GM19324 (cell line): ENCODE results near the gene DTL.
"Not testable (repeated sequence)": the region's sequence is repeated elsewhere in the genome, so short reads cannot be mapped to it uniquely, and the experiment has no call there.

Source experiments
- ATAC-seq: cut with Tn5 transposase; IDR thresholded peaks from one replicate; pipeline ENCODE4 v1.9.1; 2021; ENCODE audit warnings: mild to moderate bottlenecking, moderate library complexity; ENCODE audit not compliant: unreplicated experiment, low FRiP score

The DTL gene

GRCh38 chr1:212035123-212035834, at the start of gene DTL, which contains the start of gene INTS7:
TSS of gene DTL (plus strand) at chr1:212035748. CDS start at chr1:212035891, 143 bp downstream.
TSS of gene INTS7 (minus strand) at chr1:212035557. CDS start at chr1:212035437, 120 bp downstream.
- peak; percentile 80 for ATAC-seq

GRCh38 chr1:211986628-211987254, 48.8 kb upstream of the DTL start:
- ATAC-seq: no peak

GRCh38 chr1:211991695-211992094, 43.9 kb upstream of the DTL start:
- no peak for ATAC-seq

GRCh38 chr1:211997426-211997825, 38.1 kb upstream of the DTL start:
- not testable (repeated sequence) for ATAC-seq

- no peak for ATAC-seq
Observed at GRCh38 chr1:212002536-212002935, 33.0 kb upstream of the DTL start.

GRCh38 chr1:212004895-212005608, 30.5 kb upstream of the DTL start:
- ATAC-seq: no peak

- no peak for ATAC-seq
Observed at GRCh38 chr1:212007178-212007577, 28.4 kb upstream of the DTL start.

GRCh38 chr1:212007886-212008285, 27.7 kb upstream of the DTL start:
- ATAC-seq: no peak

GRCh38 chr1:212009561-212009960, 26.0 kb upstream of the DTL start:
- no peak for ATAC-seq

GRCh38 chr1:212010004-212010403, 25.5 kb upstream of the DTL start:
- no peak for ATAC-seq

- peak; percentile 70 for ATAC-seq
Observed at GRCh38 chr1:212012034-212012740, 23.4 kb upstream of the DTL start.

GRCh38 chr1:212013672-212014071, 21.9 kb upstream of the DTL start:
- ATAC-seq: no peak

GRCh38 chr1:212020975-212021374, 14.6 kb upstream of the DTL start:
- ATAC-seq: no peak

- ATAC-seq: no peak
Observed at GRCh38 chr1:212021563-212021962, 14.0 kb upstream of the DTL start.

- ATAC-seq: not testable (repeated sequence)
Observed at GRCh38 chr1:212022908-212023307, 12.6 kb upstream of the DTL start.

GRCh38 chr1:212024469-212025149, 10.9 kb upstream of the DTL start:
- no peak for ATAC-seq

GRCh38 chr1:212027727-212028126, 7.8 kb upstream of the DTL start:
- not testable (repeated sequence) for ATAC-seq

GRCh38 chr1:212030936-212031528, 4.5 kb upstream of the DTL start:
- ATAC-seq: no peak

- peak; percentile 2 for ATAC-seq
Observed at GRCh38 chr1:212034516-212035122, 929 bp upstream of the DTL start.
